Stimulated activated CD8-positive, alpha-beta memory T cell treated with anti-CD3 and anti-CD28 coated beads, Interleukin-15, amount 100 ng/mL, for 48 hours (primary cell): ENCODE results near the gene NF1.

ENCODE experiments used
- DNase-seq, 2 donors: peaks; one replicate each; pipeline ENCODE4 v3.0.0-alpha.2; 2020; ENCODE audit warnings: low read depth in 2 of 2

The NF1 gene

DNA sequence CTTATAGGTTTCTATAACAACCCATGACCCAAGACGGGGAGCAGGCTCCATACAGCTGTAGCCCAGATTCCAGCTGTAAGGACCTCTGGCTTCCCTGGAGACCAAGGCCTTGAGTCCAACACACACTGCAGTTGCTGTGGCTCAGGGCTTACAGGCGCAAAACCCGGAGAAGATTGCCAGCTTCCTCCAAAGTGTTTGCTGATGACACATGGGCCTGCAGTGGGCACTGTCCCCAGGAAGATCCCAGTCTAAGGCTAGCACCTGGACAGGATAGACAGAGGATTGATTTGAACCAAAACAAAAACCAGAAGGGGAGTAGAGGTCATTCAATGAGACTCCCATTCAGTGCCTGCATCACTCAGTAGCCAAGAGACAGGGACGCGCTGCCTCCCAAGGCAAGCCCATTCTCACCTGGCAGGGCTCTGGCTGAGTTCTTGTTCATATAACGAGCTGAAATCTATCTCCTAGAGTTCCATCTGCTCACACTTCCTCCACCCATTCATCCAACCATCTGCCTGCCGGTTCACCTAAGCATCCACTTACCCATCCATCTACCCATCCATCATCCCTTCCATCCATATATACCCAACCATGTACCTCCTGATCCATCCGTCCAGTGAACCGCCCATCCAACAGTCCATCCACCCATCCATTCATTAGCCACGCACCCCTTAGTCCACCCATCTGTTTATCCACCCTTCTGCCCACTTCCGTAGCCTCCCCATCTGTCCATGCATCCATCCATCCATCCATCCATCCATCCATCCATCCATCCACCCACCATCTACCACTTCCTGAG, 306.9 kb downstream of the NF1 start:
- no peak for DNase-seq

DNA sequence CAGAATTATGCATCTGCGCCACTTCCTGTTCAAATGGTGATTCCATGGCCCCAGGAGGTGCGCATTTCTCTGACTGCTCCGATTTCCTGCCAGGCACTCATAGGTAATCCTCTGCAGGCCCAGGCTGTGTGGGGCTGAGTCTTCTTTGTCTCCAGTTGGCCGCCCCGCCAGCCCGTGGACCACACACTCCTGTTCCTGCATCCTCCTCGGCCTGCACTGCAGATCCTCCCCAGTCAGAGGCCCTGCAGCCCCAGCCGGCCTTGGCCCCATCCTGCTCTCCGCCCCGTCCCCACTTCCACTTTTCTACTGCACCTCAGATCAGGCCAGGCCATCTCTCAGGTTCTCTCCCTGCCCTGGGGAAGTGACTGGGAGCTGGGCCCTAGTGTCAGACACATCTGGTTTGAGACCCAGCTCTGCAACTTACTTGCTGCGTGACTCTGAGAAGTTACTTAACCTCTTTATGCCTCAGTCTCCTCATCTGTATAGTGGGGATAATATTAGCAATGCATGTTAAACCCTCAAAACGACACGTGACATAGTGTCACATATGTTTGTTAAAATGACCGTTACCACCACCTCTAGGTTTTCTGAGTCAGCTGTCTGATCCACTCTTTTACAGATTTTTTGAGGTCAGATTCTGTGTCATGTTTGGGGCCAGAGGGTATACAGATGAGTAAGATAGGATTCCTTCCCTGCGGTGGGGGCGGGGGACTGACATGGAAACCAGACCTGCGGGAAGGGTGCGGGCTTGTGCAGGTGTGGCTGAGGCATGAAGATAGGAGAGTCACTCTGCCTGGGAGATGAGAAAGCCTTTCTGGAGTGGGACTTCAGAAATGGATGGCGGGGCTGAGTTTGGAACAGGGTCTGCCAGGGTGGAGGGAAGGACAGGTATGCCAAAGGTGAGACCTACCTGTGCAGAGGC, 309.5 kb downstream of the NF1 start:
- no peak for DNase-seq

DNA sequence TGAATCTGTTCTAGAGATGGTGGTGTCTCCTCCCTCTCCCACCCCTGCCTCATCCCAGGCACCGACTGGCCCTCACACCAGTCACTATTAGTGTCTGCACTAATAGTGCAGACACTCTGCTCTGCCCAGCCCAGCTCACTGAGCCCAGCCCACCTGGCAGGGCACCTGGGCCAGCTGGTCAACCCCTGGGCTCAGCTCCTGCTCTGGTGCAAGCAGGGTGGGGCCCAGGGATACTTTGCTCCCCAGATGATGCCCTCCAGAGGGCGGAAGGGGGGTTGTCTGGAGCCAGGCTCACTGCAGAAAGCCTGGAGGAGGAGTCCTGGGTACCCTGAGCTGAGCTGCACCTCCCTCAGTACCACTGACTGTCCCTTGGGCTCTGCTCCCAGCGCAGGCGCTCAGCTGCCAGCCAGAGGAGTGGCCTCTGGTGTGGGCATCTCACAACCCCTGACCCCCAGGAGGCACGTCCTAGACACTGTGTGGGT, 311.2 kb downstream of the NF1 start:
- DNase-seq, result no peak

DNA sequence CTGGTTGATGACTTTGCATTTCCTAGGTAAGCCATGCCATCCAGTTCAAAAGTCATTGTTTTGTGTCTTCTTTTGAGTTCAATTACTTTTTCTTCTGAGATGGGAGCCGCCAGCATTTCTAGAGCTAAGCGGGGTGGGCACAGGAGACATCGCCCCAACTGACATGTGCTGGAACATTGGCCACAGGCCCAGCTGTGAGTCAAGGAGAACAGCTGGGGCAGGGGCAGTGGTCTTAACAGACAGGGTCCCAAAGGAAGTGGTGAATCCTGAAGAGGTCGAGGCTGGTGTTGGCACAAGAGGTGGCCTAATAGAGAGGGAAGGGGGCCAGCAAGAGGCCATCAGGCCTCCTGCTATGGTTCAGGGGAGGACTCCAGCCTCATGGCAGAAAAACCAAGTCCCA, 313.8 kb downstream of the NF1 start:
- DNase-seq, result no peak

DNA sequence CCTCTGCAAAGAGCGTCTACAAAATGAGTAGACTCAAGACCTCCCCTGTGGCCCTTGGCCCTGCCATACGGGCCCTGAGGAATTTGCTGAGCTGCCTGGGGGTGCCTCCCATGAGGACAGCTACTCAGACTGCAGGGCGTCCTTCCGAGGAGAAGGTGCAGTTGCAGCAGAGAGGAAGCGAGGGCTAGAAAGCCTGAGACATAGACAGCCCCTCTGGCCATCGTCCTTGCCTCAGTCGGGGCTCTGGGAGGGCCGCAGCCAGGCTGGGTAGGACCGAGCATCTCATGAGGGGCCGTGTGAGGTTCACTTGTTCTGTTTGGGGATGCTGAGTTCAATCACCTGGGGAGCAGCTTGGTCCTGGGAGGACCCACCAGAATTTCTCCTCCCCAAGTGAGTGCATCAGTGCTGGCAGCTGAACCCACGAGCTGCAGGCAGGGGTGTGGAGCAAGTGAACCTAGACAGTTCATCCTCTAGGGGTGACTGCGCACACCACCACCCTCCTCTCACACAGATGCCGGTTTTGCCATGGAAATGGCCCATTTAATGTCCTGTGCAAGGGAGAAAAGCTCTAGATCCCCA, 317.0 kb downstream of the NF1 start:
- DNase-seq, result no peak

DNA sequence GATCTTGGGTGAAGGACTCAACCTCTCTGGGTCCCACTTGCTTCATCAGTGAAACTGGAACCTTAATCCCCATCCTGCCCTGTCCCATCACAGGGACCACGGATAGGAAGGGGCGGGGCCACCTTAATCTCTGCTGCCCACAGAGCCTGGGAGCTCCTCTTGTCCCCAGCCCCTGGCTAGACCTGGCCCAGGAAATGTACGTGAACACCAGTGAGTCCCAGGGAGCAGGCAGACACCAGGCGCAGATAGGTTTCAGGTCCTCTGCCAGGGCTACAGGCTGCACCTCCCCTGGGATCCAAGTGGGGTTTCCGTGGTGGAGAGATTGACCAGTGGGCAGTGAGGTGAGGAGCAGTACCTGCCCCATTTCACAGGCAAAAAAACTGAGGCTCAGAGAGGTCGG, 317.7 kb downstream of the NF1 start:
- no peak for DNase-seq

DNA sequence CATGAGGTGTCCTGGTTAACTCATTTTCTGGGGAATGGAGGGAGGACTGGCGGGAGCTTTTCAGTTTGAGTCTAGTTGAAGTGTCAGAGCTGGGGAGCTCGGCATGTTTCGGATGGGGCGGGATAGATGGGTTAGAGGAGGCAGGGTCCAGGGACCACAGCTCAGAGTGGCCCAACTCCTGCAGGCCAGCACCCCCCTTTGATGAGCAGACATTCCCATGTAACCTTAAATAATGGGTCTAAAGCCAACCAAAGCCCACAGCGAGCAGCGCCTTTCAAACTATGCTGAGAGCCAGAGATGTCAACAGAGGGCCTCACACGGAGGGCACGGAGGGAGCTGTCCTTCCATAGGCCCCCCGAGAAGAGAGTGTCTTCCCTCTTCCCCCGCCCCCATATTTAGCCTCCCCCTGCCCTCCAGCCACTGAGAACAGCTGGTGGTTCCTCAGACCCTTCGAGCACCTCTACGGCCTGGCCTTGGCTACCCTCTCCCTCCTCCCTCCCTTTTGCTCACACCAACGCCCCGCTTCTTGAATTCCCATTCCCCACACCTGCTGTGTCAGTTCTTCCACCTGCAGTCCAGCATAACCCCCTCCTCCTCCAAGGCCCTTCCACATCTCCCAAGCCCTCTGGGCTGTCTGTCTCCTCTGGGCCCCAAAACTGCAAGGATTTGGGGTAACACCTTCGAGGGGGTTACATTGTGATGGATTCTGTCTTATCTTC, 318.5 kb downstream of the NF1 start:
- no peak for DNase-seq

DNA sequence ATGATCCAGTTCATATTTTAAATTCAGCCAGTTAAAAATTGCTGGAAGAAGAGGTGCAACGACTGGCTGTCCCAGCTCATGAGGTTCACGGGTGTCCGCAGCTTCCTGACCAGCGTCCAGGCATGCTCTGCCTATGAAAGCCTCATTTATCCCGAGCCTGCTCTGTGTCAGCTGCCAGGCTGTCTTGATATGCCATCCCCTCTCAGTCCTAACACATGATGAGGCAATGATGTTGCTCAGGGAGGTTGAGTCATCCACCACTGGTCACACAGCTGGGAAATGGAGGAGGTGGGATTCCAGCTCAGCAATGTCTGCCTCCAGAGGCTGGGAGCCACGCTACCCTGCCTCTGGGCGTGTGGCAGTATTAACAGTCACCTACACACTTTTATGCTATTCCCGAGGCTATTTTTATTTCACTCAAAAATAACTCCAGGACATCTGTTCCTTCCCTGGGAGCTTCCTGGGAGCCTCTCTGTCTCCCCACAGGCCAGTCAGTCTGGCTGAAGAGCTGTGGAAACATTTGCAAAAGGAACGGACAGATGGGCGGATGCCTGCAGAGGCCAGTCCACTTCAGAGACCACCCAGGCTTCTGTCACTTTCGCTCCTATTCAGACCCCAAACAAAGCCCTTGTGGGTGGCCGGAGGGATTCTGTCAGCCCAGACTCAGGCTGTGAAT, 319.2 kb downstream of the NF1 start:
- DNase-seq, result no peak

DNA sequence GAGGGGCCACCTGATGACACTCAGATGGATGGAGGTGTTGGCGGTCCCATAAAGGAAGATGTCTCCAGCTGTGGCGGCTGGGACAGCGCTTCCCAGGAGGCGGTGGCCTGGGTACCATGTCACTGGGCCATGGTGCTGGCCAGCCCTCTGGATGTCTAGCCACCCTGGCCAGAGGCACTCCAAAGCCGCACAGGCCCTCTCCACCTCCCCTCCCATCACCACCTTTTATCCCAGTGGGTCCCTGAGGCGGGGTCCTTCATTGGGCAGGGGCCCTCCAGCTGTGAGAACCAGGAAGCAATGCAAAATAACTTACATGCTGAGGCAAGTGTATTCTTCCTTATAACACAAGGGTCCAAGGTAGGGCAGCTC, 319.8 kb downstream of the NF1 start:
- no peak for DNase-seq

DNA sequence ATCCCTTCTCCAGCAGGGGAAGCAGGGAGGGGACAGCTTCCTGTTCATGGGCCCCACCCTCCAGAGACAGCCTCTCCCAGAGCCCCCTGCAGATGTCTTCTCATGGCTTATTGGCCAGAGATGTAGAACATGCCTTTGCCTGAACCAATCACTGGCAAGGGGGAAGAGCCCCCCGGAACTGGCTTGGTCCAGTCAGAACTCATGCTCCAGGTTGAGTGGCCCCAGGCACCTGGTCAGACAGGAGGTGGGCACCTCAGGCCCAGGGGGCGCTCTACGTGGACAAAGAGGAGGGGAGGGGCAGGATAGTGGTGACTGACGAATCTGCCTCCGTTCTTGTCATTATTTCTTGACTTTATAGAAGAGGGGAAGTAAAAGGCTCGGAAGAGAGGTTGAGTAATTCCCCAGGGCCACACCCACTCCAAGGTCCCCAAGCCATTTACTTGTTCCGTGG, 320.3 kb downstream of the NF1 start:
- no peak for DNase-seq

DNA sequence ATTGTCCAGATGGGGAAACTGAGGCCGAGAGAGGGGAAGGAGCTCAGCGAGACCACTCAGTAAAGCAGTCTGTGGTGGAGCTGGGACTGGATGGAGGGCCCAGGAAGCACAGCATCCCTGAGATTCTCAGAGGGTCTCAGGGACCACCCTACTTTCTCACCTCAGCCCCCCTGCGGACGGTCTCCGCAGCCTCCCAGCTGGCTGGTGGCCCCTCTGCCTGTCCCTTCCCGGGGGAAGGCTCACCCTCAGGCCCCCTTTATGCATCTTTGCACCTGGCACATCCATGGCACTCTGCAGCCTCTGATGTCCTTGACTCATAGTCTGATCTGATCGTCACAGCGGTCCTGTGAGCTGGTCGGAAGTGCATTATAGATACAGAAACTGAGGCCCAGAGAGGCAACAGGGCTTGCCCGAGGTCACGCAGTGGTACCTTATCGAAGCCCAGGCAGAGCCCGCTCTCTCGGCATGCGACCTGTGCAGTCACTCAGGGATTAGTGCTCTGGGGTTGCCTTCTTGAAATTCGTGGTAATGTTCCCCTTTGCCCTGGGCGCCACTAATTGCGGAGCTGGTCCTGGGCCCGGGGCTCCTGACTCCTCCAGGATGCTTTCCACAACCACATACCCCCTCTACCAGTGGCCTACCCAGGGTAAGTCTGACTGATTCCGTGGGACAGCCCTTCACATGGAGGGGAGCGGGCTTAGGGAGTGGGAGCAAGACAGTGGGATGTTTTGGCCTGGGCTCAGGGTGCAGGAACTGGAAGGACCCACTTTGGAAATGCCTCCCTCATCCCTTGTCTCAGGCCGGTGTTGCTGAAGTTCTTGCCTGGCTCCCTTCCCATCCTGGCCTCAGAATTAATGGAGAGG, 321.1 kb downstream of the NF1 start:
- DNase-seq, result no peak

DNA sequence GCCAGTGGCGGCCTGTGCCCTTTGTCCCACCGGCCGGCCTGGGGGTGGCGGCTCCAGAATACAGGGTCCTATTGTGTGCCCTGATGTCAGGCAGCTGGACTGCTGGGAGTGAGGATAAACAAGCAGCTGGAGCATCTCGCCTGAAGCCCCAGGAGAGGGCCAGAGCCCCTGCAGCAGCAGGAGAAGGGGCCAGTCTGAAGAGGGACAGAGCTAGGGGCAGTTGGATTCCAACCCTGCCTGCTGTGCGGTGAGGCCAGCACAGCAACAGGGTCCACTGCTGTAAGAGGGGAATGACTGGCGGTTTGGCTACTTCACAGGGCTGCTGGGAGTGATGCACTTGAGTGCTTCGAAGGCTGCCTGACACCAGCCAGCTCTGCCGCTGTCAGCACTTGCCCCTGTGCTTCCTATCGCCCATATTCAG, 321.7 kb downstream of the NF1 start:
- DNase-seq, result no peak

DNA sequence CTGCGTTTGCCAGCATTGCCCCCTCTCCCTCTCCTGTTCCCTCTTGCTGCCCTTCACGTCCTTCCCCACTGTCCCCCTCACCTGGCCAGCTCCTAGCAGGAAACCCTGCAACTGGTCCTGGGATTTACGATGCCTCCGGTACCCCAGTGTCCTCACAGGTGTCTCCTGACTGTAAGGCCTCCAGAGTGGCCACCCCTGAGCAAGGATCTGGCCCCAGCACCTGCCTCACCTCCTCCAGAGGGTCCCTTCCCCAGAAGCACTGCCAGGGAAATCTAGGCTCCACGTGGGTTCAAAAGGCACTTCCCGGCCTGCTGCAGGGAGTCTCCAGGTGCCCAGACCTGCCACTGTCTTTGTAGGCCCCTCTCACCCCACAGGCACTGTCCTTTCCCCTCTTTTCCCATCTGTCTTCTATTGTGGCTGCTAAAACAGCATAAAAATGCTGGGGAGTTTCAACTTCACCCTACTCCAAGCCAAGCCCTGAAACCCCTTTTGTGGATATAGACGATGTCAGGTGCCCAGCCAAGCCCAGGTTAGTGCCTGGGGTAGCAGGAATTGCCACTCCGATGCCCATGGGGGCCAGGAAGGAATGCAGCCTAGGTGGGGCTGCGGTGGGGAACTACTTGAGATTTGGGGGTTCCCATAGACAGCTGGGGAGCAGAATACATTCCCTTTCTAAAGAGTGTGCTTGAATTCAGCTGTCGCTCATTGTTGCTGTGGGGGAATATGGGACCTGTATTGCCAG, 322.4 kb downstream of the NF1 start:
- no peak for DNase-seq

DNA sequence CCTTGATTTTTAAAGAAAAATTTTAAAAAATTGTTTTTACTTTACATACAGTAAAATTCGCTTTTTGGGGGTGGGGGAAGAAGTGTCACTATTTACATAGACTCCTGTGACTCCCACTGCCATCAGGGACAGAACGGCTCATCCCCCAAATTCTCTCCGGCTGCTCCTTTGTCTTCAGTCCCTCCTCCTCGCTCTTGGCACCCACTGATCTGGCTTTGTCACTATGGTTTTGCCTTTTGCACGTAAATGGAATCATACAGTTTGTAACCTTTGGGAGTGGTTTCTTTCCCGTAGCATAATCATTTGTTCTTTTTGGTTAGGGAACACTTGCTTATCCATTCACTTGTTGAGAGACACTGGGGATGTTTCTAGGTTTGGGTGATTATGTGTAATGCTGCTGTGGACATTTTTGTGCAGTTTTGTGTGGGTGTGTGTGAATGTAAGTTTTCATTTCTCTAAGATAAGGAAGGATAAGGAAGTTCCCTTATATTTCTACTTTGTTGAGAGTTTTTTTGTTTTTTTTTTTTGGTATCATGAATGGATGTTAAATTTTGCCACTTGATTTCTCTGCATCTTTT, 324.1 kb downstream of the NF1 start:
- DNase-seq, result no peak

DNA sequence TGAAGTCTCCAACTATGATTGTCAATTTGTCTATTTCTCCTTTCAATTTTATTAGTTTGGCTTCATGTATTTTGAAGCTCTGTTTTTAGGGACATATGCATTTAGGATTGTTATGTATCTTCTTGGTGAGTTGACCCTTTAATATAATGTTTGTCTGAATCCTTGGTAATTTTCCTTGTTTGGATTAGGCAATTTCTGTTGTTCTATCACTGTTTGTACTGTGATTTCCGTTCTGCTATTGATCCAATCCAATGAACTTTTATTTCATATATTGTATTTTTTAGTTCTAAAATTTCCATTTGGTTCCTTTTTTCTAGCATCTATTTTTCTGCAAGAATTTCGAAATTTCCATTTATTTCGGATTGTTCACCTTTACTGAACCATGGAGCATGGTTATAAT, 327.7 kb downstream of the NF1 start:
- DNase-seq, result no peak

DNA sequence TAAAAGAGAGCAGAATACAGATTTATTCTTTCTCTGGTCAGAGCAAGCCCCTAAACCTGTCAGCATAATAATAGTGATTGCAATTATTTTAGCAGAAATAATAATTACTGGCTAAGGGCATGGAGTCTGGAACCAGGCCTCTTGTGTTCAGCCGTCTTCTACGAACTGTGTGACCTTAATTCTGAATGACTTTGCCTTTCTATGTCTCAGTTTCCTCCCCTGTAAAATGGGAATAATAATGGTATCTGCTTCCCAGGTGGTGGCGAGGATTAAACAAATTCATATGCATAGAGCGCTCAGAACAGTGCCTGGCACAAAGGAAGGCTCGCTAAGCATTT, 330.1 kb downstream of the NF1 start:
- DNase-seq, result no peak

DNA sequence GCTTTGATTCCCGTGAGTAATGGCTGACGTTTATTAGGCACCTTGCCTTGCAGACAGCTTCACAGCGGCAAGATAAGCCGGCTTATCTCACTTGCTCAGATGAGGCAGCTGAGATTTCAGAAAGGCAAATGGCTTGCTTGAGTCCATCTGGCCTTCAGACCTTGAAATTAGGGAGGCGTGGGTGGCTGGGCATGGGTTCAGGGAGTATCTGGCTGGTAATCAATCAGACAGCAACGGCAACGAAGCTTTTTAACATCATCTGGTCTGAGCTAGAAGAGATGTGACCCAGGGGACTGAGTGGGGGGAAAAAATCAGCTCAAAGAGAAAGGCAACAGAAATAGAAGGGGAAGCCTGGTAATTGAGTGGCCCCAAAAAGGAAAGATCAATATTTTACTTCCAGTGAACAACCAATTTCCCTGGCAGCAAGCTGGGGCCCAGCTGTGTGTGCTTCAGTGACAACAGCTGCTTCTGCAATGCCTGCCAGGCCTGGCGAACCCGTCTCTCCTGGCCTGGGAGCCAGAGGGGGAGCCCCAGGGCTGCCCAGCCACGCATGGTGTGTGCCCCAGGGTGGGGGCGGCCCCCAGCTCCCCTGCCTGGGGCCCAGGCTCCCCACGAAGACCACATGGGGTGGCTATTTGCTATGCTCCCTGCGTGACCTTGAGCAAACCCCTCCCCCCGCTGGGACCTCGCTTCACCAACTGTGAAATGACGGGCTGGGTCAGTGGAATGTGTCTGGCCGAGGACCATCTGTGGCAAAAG, 330.7 kb downstream of the NF1 start:
- DNase-seq, result no peak
